HL-60 (cell line): ENCODE results near the gene ARHGAP20.

Experiments used
- DNase-seq, 2 experiments: peaks; one replicate each; pipeline ENCODE4 v3.0.0-alpha.2; 2010 to 2020; ENCODE audit warnings: low read depth in 1 of 2, low spot score in 1 of 2
- H3K27ac ChIP-seq: fragments of 250-450 bp; sonication (Bioruptor Pico); replicated peaks from 2 replicates; pipeline ENCODE4 v1.5.1; 2020; ENCODE audit warnings: mild to moderate bottlenecking, moderate library complexity
- H3K27me3 ChIP-seq: fragments of 250-450 bp; sonication (Bioruptor Pico); 2 replicates; pipeline ENCODE4 v1.5.1; 2021; ENCODE audit warnings: mild to moderate bottlenecking, moderate library complexity; ENCODE audit not compliant: insufficient read depth, poor library complexity, severe bottlenecking
- H3K4me3 ChIP-seq: replicated peaks from 2 replicates; pipeline ENCODE4 v1.5.1; 2011; ENCODE audit warnings: mild to moderate bottlenecking, control low read depth, low read length; ENCODE audit not compliant: insufficient read depth
- CTCF ChIP-seq: IDR thresholded peaks from one replicate; pipeline ENCODE4 v1.5.1; 2011; ENCODE audit warnings: low read length, control low read depth, inconsistent platforms; ENCODE audit not compliant: insufficient read depth
- GABPA ChIP-seq: IDR thresholded peaks from 2 replicates; pipeline ENCODE4 v1.6.1; 2012; ENCODE audit warnings: low read depth
- POLR2AphosphoS5 ChIP-seq: IDR thresholded peaks from 2 replicates; pipeline ENCODE4 v1.6.1; 2012; ENCODE audit warnings: low read depth
- REST ChIP-seq: IDR thresholded peaks from 2 replicates; pipeline ENCODE4 v1.6.1; 2012; ENCODE audit warnings: low read depth; ENCODE audit not compliant: insufficient replicate concordance
- SPI1 ChIP-seq: IDR thresholded peaks from 2 replicates; pipeline ENCODE4 v1.6.1; 2012; ENCODE audit warnings: low read depth, mild to moderate bottlenecking, borderline replicate concordance

ARHGAP20 gene

GRCh38 chr11:110614031-110614430, 98.2 kb downstream of the ARHGAP20 start:
- DNase-seq = no peak
- H3K27me3 ChIP-seq = peaks cover 7% of the 10 kb centered on the region
- no peak for TF ChIP-seq REST
- no peak for TF ChIP-seq POLR2AphosphoS5
- no peak for TF ChIP-seq GABPA
- no peak for TF ChIP-seq CTCF
- no peak overlapping the region for H3K4me3 ChIP-seq
- no peak overlapping the region for H3K27ac ChIP-seq

GRCh38 chr11:110613197-110613918, 98.9 kb downstream of the ARHGAP20 start:
- H3K27ac ChIP-seq = no peak overlapping the region
- TF ChIP-seq GABPA (no peak), POLR2AphosphoS5 (no peak), SPI1 (no peak), REST (no peak), CTCF (no peak)
- peaks cover 7% of the 10 kb centered on the region for H3K27me3 ChIP-seq
- no peak for DNase-seq
- no peak overlapping the region for H3K4me3 ChIP-seq

- TF ChIP-seq GABPA (no peak), REST (no peak), POLR2AphosphoS5 (no peak), SPI1 (no peak), CTCF (no peak)
- Histone ChIP-seq H3K27me3 (peaks cover 2% of the 10 kb centered on the region), H3K27ac (no peak overlapping the region), H3K4me3 (no peak overlapping the region)
- DNase-seq = no peak
Measured at GRCh38 chr11:110606415-110606814, 105.8 kb downstream of the ARHGAP20 start.
